Neural crest cell (in vitro differentiated cells): Measurements from ENCODE around the gene MED19. TPM values are rescaled to one million over a fixed set of nuclear protein-coding genes. Genes with fewer than 3 reads are reported as not detected.
"Not testable (repeated sequence)": the region's sequence is repeated elsewhere in the genome, so short reads cannot be mapped to it uniquely, and the experiment has no call there.

Experiments used
- DNase-seq: peaks from one replicate; pipeline ENCODE4 v3.0.0; 2021; ENCODE audit warnings: low read depth, mixed read lengths, low spot score
- H3K27ac Mint-ChIP-seq: one replicate; pipeline ENCODE4 v1.8.0; 2021; ENCODE audit warnings: mild to moderate bottlenecking, mixed read lengths; ENCODE audit not compliant: unreplicated experiment
- H3K27me3 Mint-ChIP-seq: 2 replicates; pipeline ENCODE4 v1.8.0; 2021; ENCODE audit warnings: low read depth, mild to moderate bottlenecking, mixed read lengths
- H3K36me3 Mint-ChIP-seq: 2 replicates; pipeline ENCODE4 v1.8.0; 2021; ENCODE audit warnings: low read depth, mild to moderate bottlenecking, mixed read lengths
- H3K4me1 Mint-ChIP-seq: 2 replicates; pipeline ENCODE4 v1.8.0; 2021; ENCODE audit warnings: mixed read lengths
- H3K4me3 Mint-ChIP-seq: one replicate; pipeline ENCODE4 v1.8.0; 2021; ENCODE audit warnings: mild to moderate bottlenecking, mixed read lengths
- H3K9me3 Mint-ChIP-seq: 2 replicates; pipeline ENCODE4 v1.8.0; 2021; ENCODE audit warnings: mixed read lengths
- total RNA-seq: library from RNA; stranded (reverse); gene quantifications from 2 replicates; pipeline ENCODE4 v1.2.1, GENCODE V29; 2021
- TF ChIP-seq, protein P1 (sequence below): fragments of 200-600 bp; sonication (generic); conservative IDR thresholded peaks from 2 replicates; pipeline ENCODE4 v1.5.0; 2021; ENCODE audit warnings: antibody characterized with exemption, mild to moderate bottlenecking

Gene MED19
- total RNA-seq, 1 donor from 2014 or later = 24.1 TPM

DNA sequence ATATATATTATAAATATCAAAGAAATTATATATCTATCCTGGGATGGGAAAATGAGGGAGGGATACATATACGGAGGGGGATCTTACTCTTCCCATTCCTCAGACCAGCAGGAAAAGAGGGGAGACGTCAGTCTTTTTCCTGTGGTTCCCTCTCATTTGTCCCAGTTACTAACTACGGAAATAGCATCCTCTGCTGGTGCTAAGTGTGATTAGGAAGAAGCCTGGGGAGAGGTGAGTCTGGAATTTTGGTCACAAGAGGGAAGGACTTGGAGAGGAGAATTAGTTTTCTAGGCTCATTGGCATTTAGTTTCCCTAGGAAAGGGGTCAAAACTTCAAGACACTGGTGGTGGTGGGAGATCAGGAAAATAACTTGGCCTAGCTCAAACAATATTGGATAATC, 11.6 kb downstream of the MED19 start:
- no peaks in the 10 kb centered on the region for H3K27me3 Mint-ChIP-seq
- no peaks in the 10 kb centered on the region for H3K9me3 Mint-ChIP-seq
- no peak overlapping the region for H3K27ac Mint-ChIP-seq
- H3K36me3 Mint-ChIP-seq = peaks cover 3% of the 10 kb centered on the region
- DNase-seq = no peak
- H3K4me1 Mint-ChIP-seq = peaks cover 4% of the 10 kb centered on the region
- TF ChIP-seq, protein P1, sequence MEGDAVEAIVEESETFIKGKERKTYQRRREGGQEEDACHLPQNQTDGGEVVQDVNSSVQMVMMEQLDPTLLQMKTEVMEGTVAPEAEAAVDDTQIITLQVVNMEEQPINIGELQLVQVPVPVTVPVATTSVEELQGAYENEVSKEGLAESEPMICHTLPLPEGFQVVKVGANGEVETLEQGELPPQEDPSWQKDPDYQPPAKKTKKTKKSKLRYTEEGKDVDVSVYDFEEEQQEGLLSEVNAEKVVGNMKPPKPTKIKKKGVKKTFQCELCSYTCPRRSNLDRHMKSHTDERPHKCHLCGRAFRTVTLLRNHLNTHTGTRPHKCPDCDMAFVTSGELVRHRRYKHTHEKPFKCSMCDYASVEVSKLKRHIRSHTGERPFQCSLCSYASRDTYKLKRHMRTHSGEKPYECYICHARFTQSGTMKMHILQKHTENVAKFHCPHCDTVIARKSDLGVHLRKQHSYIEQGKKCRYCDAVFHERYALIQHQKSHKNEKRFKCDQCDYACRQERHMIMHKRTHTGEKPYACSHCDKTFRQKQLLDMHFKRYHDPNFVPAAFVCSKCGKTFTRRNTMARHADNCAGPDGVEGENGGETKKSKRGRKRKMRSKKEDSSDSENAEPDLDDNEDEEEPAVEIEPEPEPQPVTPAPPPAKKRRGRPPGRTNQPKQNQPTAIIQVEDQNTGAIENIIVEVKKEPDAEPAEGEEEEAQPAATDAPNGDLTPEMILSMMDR = no peak
- no peak overlapping the region for H3K4me3 Mint-ChIP-seq

DNA sequence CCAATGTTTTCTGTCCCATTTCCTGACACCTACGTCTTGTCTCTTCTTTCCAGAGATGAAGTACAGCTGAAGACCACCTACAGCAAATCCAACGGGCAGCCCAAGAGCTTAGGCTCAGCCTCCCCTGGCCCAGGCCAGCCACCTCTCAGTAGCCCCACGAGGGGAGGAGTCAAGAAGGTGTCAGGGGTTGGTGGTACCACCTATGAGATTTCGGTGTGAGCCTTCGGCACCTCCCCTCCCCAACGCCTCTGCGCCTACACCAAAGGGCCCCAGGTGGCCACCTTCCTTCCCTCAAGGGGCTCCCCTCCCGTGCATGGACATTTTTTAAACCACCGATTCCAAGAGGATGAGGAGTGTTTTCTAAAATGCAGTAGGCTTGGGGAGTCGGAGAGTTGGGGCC, 12.2 kb downstream of the MED19 start:
- DNase-seq = no peak
- H3K9me3 Mint-ChIP-seq = no peaks in the 10 kb centered on the region
- H3K4me3 Mint-ChIP-seq = no peak overlapping the region
- TF ChIP-seq, protein P1 = no peak
- H3K4me1 Mint-ChIP-seq = peaks cover 1% of the 10 kb centered on the region
- no peaks in the 10 kb centered on the region for H3K27me3 Mint-ChIP-seq
- H3K36me3 Mint-ChIP-seq = peaks cover 3% of the 10 kb centered on the region
- H3K27ac Mint-ChIP-seq = no peak overlapping the region

DNA sequence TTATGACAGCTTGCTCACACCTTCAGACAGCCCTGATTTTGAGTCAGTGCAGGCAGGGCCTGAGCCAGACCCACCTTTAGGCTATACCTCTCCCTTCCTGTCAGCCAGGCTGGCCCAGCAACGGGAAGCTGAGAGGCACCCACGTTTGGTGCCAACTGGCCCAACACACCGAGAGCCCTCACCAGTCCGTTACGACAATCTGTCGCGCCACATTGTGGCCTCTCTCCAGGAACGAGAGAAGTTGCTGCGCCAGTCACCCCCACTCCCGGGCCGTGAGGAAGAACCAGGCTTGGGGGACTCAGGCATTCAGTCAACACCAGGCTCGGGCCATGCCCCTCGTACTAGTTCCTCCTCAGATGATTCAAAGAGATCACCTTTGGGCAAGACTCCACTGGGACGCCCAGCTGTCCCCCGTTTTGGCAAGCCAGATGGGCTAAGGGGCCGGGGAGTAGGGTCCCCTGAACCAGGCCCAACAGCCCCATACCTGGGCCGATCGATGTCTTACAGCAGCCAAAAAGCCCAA, 13.1 kb downstream of the MED19 start:
- no peaks in the 10 kb centered on the region for H3K27me3 Mint-ChIP-seq
- peaks cover 3% of the 10 kb centered on the region for H3K36me3 Mint-ChIP-seq
- DNase-seq = no peak
- H3K9me3 Mint-ChIP-seq = no peaks in the 10 kb centered on the region
- H3K4me3 Mint-ChIP-seq = no peak overlapping the region
- H3K27ac Mint-ChIP-seq = no peak overlapping the region
- TF ChIP-seq, protein P1 = no peak
- H3K4me1 Mint-ChIP-seq = no peaks in the 10 kb centered on the region

DNA sequence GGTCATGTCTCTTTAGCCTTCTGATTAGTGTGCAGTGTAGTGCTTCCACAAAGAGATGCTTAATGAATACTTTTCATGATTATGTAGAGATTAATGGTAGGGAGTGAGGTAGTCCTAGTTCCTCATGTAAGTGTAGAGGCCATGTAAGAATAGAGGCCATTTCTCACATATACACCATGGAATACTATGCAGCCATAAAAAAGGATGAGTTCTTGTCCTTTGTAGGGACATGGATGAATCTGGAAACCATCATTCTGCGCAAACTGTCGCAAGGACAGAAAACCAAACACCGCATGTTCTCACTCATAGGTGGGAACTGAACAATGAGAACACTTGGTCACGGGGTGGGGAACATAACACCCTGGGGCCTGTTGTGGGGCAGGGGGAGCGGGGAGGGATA, 21.5 kb downstream of the MED19 start:
- H3K36me3 Mint-ChIP-seq = peaks cover 21% of the 10 kb centered on the region
- H3K4me1 Mint-ChIP-seq, H3K27me3 Mint-ChIP-seq, H3K4me3 Mint-ChIP-seq, H3K9me3 Mint-ChIP-seq, DNase-seq, H3K27ac Mint-ChIP-seq: not testable (repeated sequence)

DNA sequence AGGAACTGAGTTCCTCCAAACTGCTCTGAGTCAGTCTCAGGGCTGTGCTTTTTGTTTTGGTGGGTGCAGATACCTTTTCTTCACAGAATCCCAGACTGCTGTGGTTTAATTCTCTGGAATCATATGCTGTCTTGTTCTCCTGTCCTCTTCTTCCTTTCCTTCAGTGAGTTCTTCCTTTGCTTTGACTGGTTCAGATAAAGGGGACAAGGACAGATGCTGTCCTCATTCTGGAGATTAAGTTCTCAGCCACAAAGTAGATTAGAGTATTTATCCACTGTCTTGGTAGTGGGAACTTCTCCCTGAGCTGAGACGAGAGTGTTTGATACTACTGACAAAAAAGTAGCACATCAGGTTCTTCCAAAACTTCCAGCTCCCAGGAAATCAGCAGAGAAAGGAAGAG, 30.8 kb downstream of the MED19 start:
- Mint-ChIP-seq H3K36me3 (peaks cover 12% of the 10 kb centered on the region), H3K27ac (no peak overlapping the region), H3K9me3 (no peaks in the 10 kb centered on the region), H3K27me3 (no peaks in the 10 kb centered on the region), H3K4me3 (no peak overlapping the region), H3K4me1 (no peaks in the 10 kb centered on the region)
- TF ChIP-seq, protein P1 = no peak
- no peak for DNase-seq

DNA sequence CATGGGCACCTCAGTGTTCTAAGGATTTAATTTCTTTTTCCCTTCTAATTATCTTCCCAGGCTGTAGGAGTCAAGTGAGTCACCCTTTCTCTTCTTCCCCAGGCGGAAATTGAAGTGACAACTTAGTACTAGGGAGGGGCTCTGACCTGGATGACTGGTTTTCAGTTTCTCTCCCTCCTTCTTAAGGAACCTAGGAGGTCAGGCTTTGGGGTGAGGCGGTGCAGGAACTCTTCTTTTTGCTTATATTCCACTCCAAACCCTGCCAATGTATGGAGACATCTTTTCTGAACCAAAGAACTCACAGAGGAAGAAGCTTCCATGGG, 31.5 kb downstream of the MED19 start:
- no peaks in the 10 kb centered on the region for H3K4me1 Mint-ChIP-seq

More for the DNA sequence above, 31.5 kb downstream of the MED19 start:
- DNase-seq = no peak
- peaks cover 12% of the 10 kb centered on the region for H3K36me3 Mint-ChIP-seq
- H3K9me3 Mint-ChIP-seq = no peaks in the 10 kb centered on the region
- H3K27ac Mint-ChIP-seq = no peak overlapping the region
- H3K4me3 Mint-ChIP-seq = no peak overlapping the region
- H3K27me3 Mint-ChIP-seq = no peaks in the 10 kb centered on the region
- TF ChIP-seq, protein P1 = no peak
